Measurements from ENCODE around the gene FOXL2NB.

Gene FOXL2NB

GRCh38 chr3:138995706-138996105 lies 48.7 kb downstream of the FOXL2NB start:
- H3K27me3 ChIP-seq (ENCODE audit: control insufficient read depth, insufficient read depth, low read length): no peaks in the 10 kb centered on the region
- no peak overlapping the region for H3K9ac ChIP-seq (ENCODE audit: low read length)
- H3K4me1 ChIP-seq (ENCODE audit: control insufficient read depth, insufficient read depth, low read length): no peaks in the 10 kb centered on the region
- H3K9me3 ChIP-seq (ENCODE audit: control insufficient read depth, low read length): no peaks in the 10 kb centered on the region
- H3K36me3 ChIP-seq (ENCODE audit: control insufficient read depth, insufficient read depth, low read length): no peaks in the 10 kb centered on the region
- no peak overlapping the region for H3K4me3 ChIP-seq (ENCODE audit: low read length)

Data from mucosa of stomach (tissue), 1 donor.